NCI-H146 treated with DMSO at 0.1 percent for 48 hours (cell line): ENCODE results near the gene OR52A1.

Experiments
- DNase-seq: peaks from one replicate; lab custom pipeline; 2025; ENCODE audit not compliant: unreplicated experiment; lab: John Stamatoyannopoulos, UW

Gene OR52A1

GRCh38 chr11:5136261-5136660, 18.3 kb downstream of the OR52A1 start:
- DNase-seq: no peak

GRCh38 chr11:5131584-5132335, 22.8 kb downstream of the OR52A1 start:
- DNase-seq: no peak

- no peak for DNase-seq
Measured at GRCh38 chr11:5129457-5129877, 25.1 kb downstream of the OR52A1 start.

GRCh38 chr11:5124891-5125620, 29.5 kb downstream of the OR52A1 start:
- DNase-seq: no peak

- DNase-seq: peak; percentile 6
Measured at GRCh38 chr11:5123802-5124521, 30.6 kb downstream of the OR52A1 start.

GRCh38 chr11:5118893-5119292, 35.7 kb downstream of the OR52A1 start:
- no peak for DNase-seq

- DNase-seq: no peak
Measured at GRCh38 chr11:5117588-5117987, 37.0 kb downstream of the OR52A1 start.

GRCh38 chr11:5115339-5115738, 39.2 kb downstream of the OR52A1 start:
- DNase-seq: no peak

- DNase-seq: no peak
Measured at GRCh38 chr11:5107285-5107684, 47.3 kb downstream of the OR52A1 start.

- no peak for DNase-seq
Measured at GRCh38 chr11:5103066-5103465, 51.5 kb downstream of the OR52A1 start.

GRCh38 chr11:5102246-5102645, 52.3 kb downstream of the OR52A1 start:
- DNase-seq: no peak

- DNase-seq: no peak
Measured at GRCh38 chr11:5096011-5096410, 58.5 kb downstream of the OR52A1 start.
